ENCODE results near the gene ABLIM3. TPM values are rescaled to one million over a fixed set of nuclear protein-coding genes. Genes with fewer than 3 reads are reported as not detected.

Gene ABLIM3
- total and polyA plus RNA-seq, 2 donors (not counting 3 experiments of a cell fraction or from before 2014, with no cell fraction given) = 16.7 to 42.1 TPM

- Histone ChIP-seq H3K4me1 (ENCODE audit: control insufficient read depth, extremely low read depth, insufficient read depth, low read length) (no peaks in the 10 kb centered on the region), H3K27me3 (ENCODE audit: control insufficient read depth in 2 of 2, insufficient read depth in 2 of 2, low read length in 2 of 2) (no peaks in the 10 kb centered on the region), H3K79me2 (ENCODE audit: control insufficient read depth, insufficient read depth, low read length) (no peaks in the 10 kb centered on the region), H4K20me1 (replicated peaks; ENCODE audit: control insufficient read depth, extremely low read depth, insufficient read depth, low read length) (no peaks in the 10 kb centered on the region), H3K27ac (ENCODE audit: insufficient read depth, low read depth, low read length) (no peak overlapping the region), H3K9me1 (replicated peaks; ENCODE audit: control insufficient read depth, extremely low read depth, insufficient read depth, low read length) (no peaks in the 10 kb centered on the region), H3K4me2 (ENCODE audit: insufficient read depth, low read length) (no peak overlapping the region), H3K4me3 (replicated peaks in 1 of 3; ENCODE audit: insufficient read depth in 1 of 3, low read depth in 1 of 3, low read length in 3 of 3) (no peak overlapping the region), H3K9me3 (replicated peaks; ENCODE audit: control insufficient read depth, insufficient read depth, low read length) (no peaks in the 10 kb centered on the region), H2AFZ (ENCODE audit: low read depth, low read length) (no peak overlapping the region), H3K36me3 (ENCODE audit: control insufficient read depth in 2 of 2, extremely low read depth in 1 of 2, insufficient read depth in 2 of 2, low read length in 2 of 2) (no peaks in the 10 kb centered on the region), H3K9ac (replicated peaks; ENCODE audit: extremely low read depth, insufficient read depth, low read length) (no peak overlapping the region)
- TF ChIP-seq JUN (IDR thresholded peaks at IDR 0.05; ENCODE audit: borderline replicate concordance, insufficient read depth, insufficient read length, low read depth) = no peak
- TF ChIP-seq POLR2A (IDR thresholded peaks at IDR 0.05; ENCODE audit: low read depth, low read length) = no peak
- no peak for TF ChIP-seq GATA2 (IDR thresholded peaks at IDR 0.05; ENCODE audit: insufficient read depth, insufficient read length, low read depth, low read length)
- no peak for TF ChIP-seq MAX (IDR thresholded peaks at IDR 0.05; ENCODE audit: insufficient read depth, insufficient read length)
- TF ChIP-seq EZH2 (IDR thresholded peaks at IDR 0.05; ENCODE audit: borderline replicate concordance, low read depth, low read length, severe bottlenecking) = no peak
- no peak for TF ChIP-seq MYC (IDR thresholded peaks at IDR 0.05; ENCODE audit: low read depth, low read length)
- no peak for TF ChIP-seq CTCF (IDR thresholded peaks at IDR 0.05; ENCODE audit: extremely low read depth in 1 of 2, insufficient read depth in 1 of 2, low read depth in 1 of 2, low read length in 2 of 2)
- TF ChIP-seq FOS (IDR thresholded peaks at IDR 0.05; ENCODE audit: borderline replicate concordance, insufficient read depth, low read length) = no peak
- TF ChIP-seq POLR2AphosphoS5 (IDR thresholded peaks at IDR 0.05; ENCODE audit: insufficient read depth, low read depth, low read length) = no peak
- dilution Hi-C loops (cut with MboI; ENCODE audit: extremely low pct_ligation_motif_present, low sequenced_read_pairs) (no loop called here), intact Hi-C loops (cut with micrococcal nuclease) (no loop called here)
- no TSS peak for BruUV-seq (replicated peaks)
- FAIRE-seq (peak; percentile 55), DNase-seq (ENCODE audit: low read depth, low spot score) (no peak)
- CTCF ChIA-PET = interaction anchor here (0.6 to 1.9 kb wide), 9 partner anchors 9 to 523 kb away, joined by 3 to 21 read pairs (median 3); partner anchors contain the start of gene AFAP1L1
- POLR2A ChIA-PET = no interaction called here
Observed at GRCh38 chr5:149254506-149254905, 113.2 kb downstream of the ABLIM3 start.
